ENCODE results near the gene PRKCSH.

DNA sequence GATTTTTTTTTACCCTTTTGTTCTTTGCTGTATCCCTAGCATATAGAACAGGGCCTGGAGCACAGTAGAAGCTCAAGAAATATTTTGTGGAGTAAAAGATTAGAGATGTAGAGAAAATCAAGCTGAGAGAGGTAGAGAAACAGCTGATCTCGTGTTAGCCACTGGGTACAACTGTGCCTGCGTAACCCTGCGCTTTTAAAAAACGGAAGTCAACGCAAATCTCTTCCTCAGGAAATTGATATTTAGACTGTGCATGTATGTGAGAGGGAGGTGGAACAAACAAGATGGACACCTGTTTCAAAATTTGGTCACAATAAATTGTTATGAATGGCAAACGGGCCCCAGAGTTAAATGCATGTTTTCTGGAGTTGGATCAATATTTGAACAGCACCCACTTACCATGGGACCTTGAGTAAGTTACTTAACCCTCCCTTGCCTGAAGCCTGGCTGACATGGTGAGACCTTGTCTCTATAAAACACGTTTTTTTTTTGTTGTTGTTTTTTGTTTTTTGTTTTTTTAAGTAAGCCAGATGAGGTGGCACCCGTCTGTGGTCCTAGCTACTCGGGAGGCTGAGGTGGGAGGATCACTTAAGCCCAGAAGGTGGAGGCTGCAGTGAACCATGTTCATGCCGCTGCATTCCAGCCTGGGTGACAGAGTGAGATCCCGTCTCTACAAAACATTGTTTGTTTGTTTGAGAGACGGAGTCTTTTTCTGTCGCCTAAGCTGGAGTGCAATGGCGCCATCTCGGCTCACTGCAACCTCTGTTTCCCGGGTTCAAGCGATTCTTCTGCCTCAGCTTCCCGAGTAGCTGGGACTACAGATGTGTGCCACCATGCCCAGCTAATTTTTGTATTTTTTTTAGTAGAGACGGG lies 48.0 kb upstream of the PRKCSH start:
- TF ChIP-seq SUZ12 (IDR thresholded peaks at IDR 0.05) (no peak), ELF4 (IDR thresholded peaks at IDR 0.05) (no peak), ZNF384 (IDR thresholded peaks at IDR 0.05) (no peak), NFRKB (IDR thresholded peaks at IDR 0.05) (no peak), LEF1 (IDR thresholded peaks at IDR 0.05; ENCODE audit: borderline replicate concordance) (no peak), FOXA1 (IDR thresholded peaks at IDR 0.05) (no peak), BHLHE40 (IDR thresholded peaks at IDR 0.05; ENCODE audit: borderline replicate concordance) (no peak), TARDBP (IDR thresholded peaks at IDR 0.05) (no peak), FOXM1 (IDR thresholded peaks at IDR 0.05; ENCODE audit: borderline replicate concordance) (no peak)

Measured in HEK293T (cell line).